NCI-H82 treated with DMSO at 0.1 percent for 48 hours (cell line): Measurements from ENCODE around the gene TEPSIN.

Experiments
- DNase-seq: peaks from one replicate; lab custom pipeline; 2025; ENCODE audit not compliant: unreplicated experiment; lab: John Stamatoyannopoulos, UW

Gene TEPSIN

GRCh38 chr17:81189016-81189415, 49.8 kb downstream of the TEPSIN start:
- no peak for DNase-seq

GRCh38 chr17:81188491-81188840, 50.4 kb downstream of the TEPSIN start:
- DNase-seq: no peak

GRCh38 chr17:81187586-81188490, 51.0 kb downstream of the TEPSIN start:
- DNase-seq: no peak

- DNase-seq: no peak
Measured at GRCh38 chr17:81187120-81187519, 51.7 kb downstream of the TEPSIN start.

- no peak for DNase-seq
Measured at GRCh38 chr17:81186203-81186602, 52.7 kb downstream of the TEPSIN start.

GRCh38 chr17:81184555-81184954, 54.3 kb downstream of the TEPSIN start:
- no peak for DNase-seq

- DNase-seq: no peak
Measured at GRCh38 chr17:81183807-81184206, 55.0 kb downstream of the TEPSIN start.

- no peak for DNase-seq
Measured at GRCh38 chr17:81183316-81183715, 55.5 kb downstream of the TEPSIN start.

GRCh38 chr17:81182596-81182995, 56.3 kb downstream of the TEPSIN start:
- DNase-seq: no peak

- no peak for DNase-seq
Measured at GRCh38 chr17:81181811-81182185, 57.1 kb downstream of the TEPSIN start.

- no peak for DNase-seq
Measured at GRCh38 chr17:81180836-81181810, 57.7 kb downstream of the TEPSIN start.

- DNase-seq: no peak
Measured at GRCh38 chr17:81179861-81180260, 59.0 kb downstream of the TEPSIN start.

- no peak for DNase-seq
Measured at GRCh38 chr17:81179220-81179619, 59.6 kb downstream of the TEPSIN start.
